PC-3 (cell line): ENCODE results near the gene BRWD1. TPM values are rescaled to one million over a fixed set of nuclear protein-coding genes. Genes with fewer than 3 reads are reported as not detected.
"Not testable (repeated sequence)": the region's sequence is repeated elsewhere in the genome, so short reads cannot be mapped to it uniquely, and the experiment has no call there.

Experiments used
- ATAC-seq: fragments of 200-7000 bp; cut with Tn5 transposase; 2 replicates; pipeline ENCODE4 v1.9.1; 2020; ENCODE audit warnings: mild to moderate bottlenecking, moderate library complexity
- BruUV-seq: library from RNA; stranded (reverse); fragments of 400-500 nt; replicated peaks from 2 replicates; lab custom pipeline; 2021; lab: Mats Ljungman, UMichigan
- CTCF ChIA-PET: fragments of 300-600 bp; sonication (Branson Sonifier 250); formaldehyde crosslinking; loops from one replicate; lab custom pipeline; 2022; ENCODE audit warnings: antibody characterized with exemption; lab: Charles Lee
- POLR2A ChIA-PET: fragments of 300-600 bp; sonication (Branson Sonifier 250); formaldehyde crosslinking; loops from one replicate; lab custom pipeline; 2022; ENCODE audit warnings: antibody characterized with exemption; ENCODE audit not compliant: unreplicated experiment; lab: Charles Lee
- DNase-seq: peaks from one replicate; pipeline ENCODE4 v3.0.0-alpha.2; 2015
- H2AFZ ChIP-seq: fragments of 300-600 bp; sonication (generic); 2 replicates; pipeline ENCODE4 v1.6.0; 2016; ENCODE audit warnings: antibody characterized with exemption, low read length
- H3F3A ChIP-seq: fragments of 300-600 bp; sonication (generic); one replicate; pipeline ENCODE4 v1.6.0; 2017; ENCODE audit warnings: antibody characterized with exemption, low read length, control low read depth, mild to moderate bottlenecking; ENCODE audit not compliant: unreplicated experiment
- H3K27ac ChIP-seq: fragments of 300-600 bp; sonication (generic); 2 replicates; pipeline ENCODE4 v1.5.1; 2016; ENCODE audit warnings: mild to moderate bottlenecking, low read length
- H3K27me3 ChIP-seq: fragments of 300-600 bp; sonication (generic); 2 replicates; pipeline ENCODE4 v1.6.1; 2016; ENCODE audit warnings: low read length, mixed read lengths
- H3K36me3 ChIP-seq: fragments of 300-600 bp; sonication (generic); 2 replicates; pipeline ENCODE4 v1.6.1; 2016; ENCODE audit warnings: low read depth, mixed run types, low read length, mixed read lengths
- H3K4me1 ChIP-seq: fragments of 300-600 bp; sonication (generic); 2 replicates; pipeline ENCODE4 v1.5.1; 2016; ENCODE audit warnings: low read length; ENCODE audit not compliant: insufficient read depth
- H3K4me2 ChIP-seq: fragments of 300-600 bp; sonication (generic); 2 replicates; pipeline ENCODE4 v1.6.0; 2016; ENCODE audit warnings: low read length
- H3K4me3 ChIP-seq: fragments of 300-600 bp; sonication (generic); 2 replicates; pipeline ENCODE4 v1.5.1; 2016; ENCODE audit warnings: mild to moderate bottlenecking, low read length, mixed read lengths
- H3K79me2 ChIP-seq: fragments of 300-600 bp; sonication (generic); 2 replicates; pipeline ENCODE4 v1.6.1; 2017; ENCODE audit warnings: low read length, mixed read lengths
- H3K9ac ChIP-seq: fragments of 300-600 bp; sonication (generic); 2 replicates; pipeline ENCODE4 v1.6.0; 2016; ENCODE audit warnings: mild to moderate bottlenecking, low read length
- H3K9me2 ChIP-seq: fragments of 300-600 bp; sonication (generic); replicated peaks from 2 replicates; pipeline ENCODE4 v1.6.1; 2016; ENCODE audit warnings: mixed run types, low read length, mixed read lengths
- H3K9me3 ChIP-seq: fragments of 300-600 bp; sonication (generic); 2 replicates; pipeline ENCODE4 v1.6.1; 2016; ENCODE audit warnings: low read length, mixed read lengths
- H4K20me1 ChIP-seq: fragments of 300-600 bp; sonication (generic); 2 replicates; pipeline ENCODE4 v1.6.1; 2016; ENCODE audit warnings: low read length, mixed read lengths
- CTCF ChIP-seq: fragments of 300-600 bp; sonication (generic); conservative IDR thresholded peaks from 2 replicates; pipeline ENCODE4 v1.5.1; 2017; ENCODE audit warnings: antibody characterized with exemption, low read depth, mild to moderate bottlenecking, low read length
- EZH2 ChIP-seq: fragments of 300-600 bp; sonication (generic); IDR thresholded peaks from one replicate; pipeline ENCODE4 v1.6.1; 2017; ENCODE audit warnings: antibody characterized with exemption, mild to moderate bottlenecking, low read length; ENCODE audit not compliant: unreplicated experiment
- EZH2phosphoT487 ChIP-seq: fragments of 300-600 bp; sonication (generic); IDR thresholded peaks from 2 replicates; pipeline ENCODE4 v1.6.1; 2018; ENCODE audit warnings: mild to moderate bottlenecking, antibody characterized with exemption, low read length, borderline replicate concordance
- intact Hi-C: fragments of 100-400 bp; cut with micrococcal nuclease; formaldehyde crosslinking; loops from 2 replicates; pipeline ENCODE4 v1.9.0; 2023
- total RNA-seq: library from RNA; depleted of rRNA; stranded (reverse); fragments of >200 nt; gene quantifications from 2 replicates; pipeline ENCODE4 v1.2.3, GENCODE V29; 2014

Gene BRWD1
- total RNA-seq, 1 experiment from 2014 or later = 29.3 TPM

- no peaks in the 10 kb centered on the region for H3K9me2 ChIP-seq
- TF ChIP-seq EZH2phosphoT487 (no peak), CTCF (no peak), EZH2 (no peak)
- no peak overlapping the region for H3K4me3 ChIP-seq
- intact Hi-C loops = no loop called here
- no peaks in the 10 kb centered on the region for H3K79me2 ChIP-seq
- DNase-seq = no peak
- H3K9ac ChIP-seq = no peak overlapping the region
- CTCF ChIA-PET = no interaction called here
- H3K4me2 ChIP-seq = no peak overlapping the region
- H4K20me1 ChIP-seq = no peaks in the 10 kb centered on the region
- no peak overlapping the region for H2AFZ ChIP-seq
- peaks cover 7% of the 10 kb centered on the region; the same call in 1 of the 2 replicates for H3K9me3 ChIP-seq
- H3K4me1 ChIP-seq = no peaks in the 10 kb centered on the region
- no peak overlapping the region for H3K27ac ChIP-seq
- POLR2A ChIA-PET = no interaction called here
- ATAC-seq = no peak
- BruUV-seq = no TSS peak
- H3K36me3 ChIP-seq = no peaks in the 10 kb centered on the region
- H3K27me3 ChIP-seq = no peaks in the 10 kb centered on the region
- no peaks in the 10 kb centered on the region for H3F3A ChIP-seq
These were observed 152.4 kb downstream of the BRWD1 start for GRCh38 chr21:39161064-39161463.

- Histone ChIP-seq H3K9me3 (peaks cover 7% of the 10 kb centered on the region; the same call in 1 of the 2 replicates), H3K79me2 (no peaks in the 10 kb centered on the region), H3K4me3 (no peak overlapping the region), H3F3A (no peaks in the 10 kb centered on the region), H3K36me3 (no peaks in the 10 kb centered on the region), H3K27ac (no peak overlapping the region), H3K4me2 (no peak overlapping the region), H3K27me3 (no peaks in the 10 kb centered on the region), H2AFZ (no peak overlapping the region), H3K9ac (no peak overlapping the region), H3K9me2 (no peaks in the 10 kb centered on the region), H4K20me1 (no peaks in the 10 kb centered on the region), H3K4me1 (no peaks in the 10 kb centered on the region)
- ATAC-seq (no peak), DNase-seq (no peak)
- intact Hi-C loops = no loop called here
- TF ChIP-seq EZH2phosphoT487 (no peak), CTCF (no peak), EZH2 (no peak)
- ChIA-PET CTCF (no interaction called here), POLR2A (interaction anchor here (0.5 kb wide), 1 partner anchor 17 kb away, joined by 3 read pairs; no protein-coding TSS in a partner anchor)
- no TSS peak for BruUV-seq
These were observed 153.9 kb downstream of the BRWD1 start for GRCh38 chr21:39159342-39160063.

- H2AFZ ChIP-seq, H3F3A ChIP-seq, H3K27me3 ChIP-seq, H3K9ac ChIP-seq, ATAC-seq, H3K27ac ChIP-seq, H3K9me2 ChIP-seq, H3K4me2 ChIP-seq, H3K4me3 ChIP-seq, H3K9me3 ChIP-seq, POLR2A ChIA-PET, H3K79me2 ChIP-seq, BruUV-seq, DNase-seq, CTCF ChIA-PET, H3K36me3 ChIP-seq, H3K4me1 ChIP-seq, intact Hi-C loops, H4K20me1 ChIP-seq: not testable (repeated sequence)
These were observed 156.2 kb downstream of the BRWD1 start for GRCh38 chr21:39157241-39157640.
